Activated T-cell treated with anti-CD3 and anti-CD28 coated beads, Interleukin-2, amount 50 U/mL, for 4 hours (primary cell): Measurements from ENCODE around the gene FGD1. TPM values are rescaled to one million over a fixed set of nuclear protein-coding genes. Genes with fewer than 3 reads are reported as not detected.
A peak's percentile ranks its signal among the peaks of the same experiment; 100 is the strongest.
"Not testable (repeated sequence)": the region's sequence is repeated elsewhere in the genome, so short reads cannot be mapped to it uniquely, and the experiment has no call there.

ENCODE experiments used
- ATAC-seq, 2 donors: fragments of 200-7000 bp; cut with Tn5 transposase; one replicate each; pipeline ENCODE4 v1.10.0; 2021
- DNase-seq: peaks from one replicate; pipeline ENCODE4 v3.0.0-alpha.2; 2020
- H3K27me3 Mint-ChIP-seq: one replicate; pipeline ENCODE4 v1.8.0; 2021; ENCODE audit warnings: low read depth, mixed read lengths
- H3K36me3 Mint-ChIP-seq: one replicate; pipeline ENCODE4 v1.8.0; 2022; ENCODE audit warnings: mixed read lengths; ENCODE audit not compliant: insufficient read depth
- H3K4me1 Mint-ChIP-seq: one replicate; pipeline ENCODE4 v1.8.0; 2021; ENCODE audit warnings: low read depth, mixed read lengths
- H3K4me3 Mint-ChIP-seq: one replicate; pipeline ENCODE4 v1.8.0; 2021; ENCODE audit warnings: mild to moderate bottlenecking, moderate library complexity, mixed read lengths
- H3K9me3 Mint-ChIP-seq: one replicate; pipeline ENCODE4 v1.8.0; 2021; ENCODE audit warnings: mixed read lengths
- total RNA-seq, 3 donors: library from RNA; stranded (reverse); gene quantifications; one replicate each; pipeline ENCODE4 v1.2.1, GENCODE V29; 2021

The FGD1 gene
- under 1 TPM; 0.11 to 0.15 (median 0.13) TPM for total RNA-seq

GRCh38 chrX:54495814-54496516 is at the start of gene FGD1:
Gene FGD1 (minus strand): TSS chrX:54496234. CDS start chrX:54495432, 802 bp downstream.
- Mint-ChIP-seq H3K9me3 (no peaks in the 10 kb centered on the region), H3K4me1 (peaks cover 5% of the 10 kb centered on the region), H3K4me3 (peak within 1 kb of the TSS; percentile 71), H3K27me3 (peaks cover 28% of the 10 kb centered on the region), H3K36me3 (no peaks in the 10 kb centered on the region)
- ATAC-seq (peak; percentile 64 to 67), DNase-seq (peak; percentile 48)

GRCh38 chrX:54542239-54542638 is 46.2 kb upstream of the FGD1 start:
- H3K27me3 Mint-ChIP-seq, H3K9me3 Mint-ChIP-seq, H3K4me1 Mint-ChIP-seq, ATAC-seq, H3K4me3 Mint-ChIP-seq, DNase-seq: not testable (repeated sequence)
- H3K36me3 Mint-ChIP-seq: peaks cover 20% of the 10 kb centered on the region

- H3K36me3 Mint-ChIP-seq: peaks cover 20% of the 10 kb centered on the region
These were observed 44.3 kb upstream of the FGD1 start for GRCh38 chrX:54540289-54540688.

GRCh38 chrX:54534271-54534670 is 38.2 kb upstream of the FGD1 start:
- Mint-ChIP-seq H3K27me3 (no peaks in the 10 kb centered on the region), H3K4me3 (peak overlapping the region; percentile 28), H3K36me3 (peaks cover 18% of the 10 kb centered on the region), H3K4me1 (peaks cover 32% of the 10 kb centered on the region), H3K9me3 (no peaks in the 10 kb centered on the region)
- ATAC-seq: no peak
- no peak for DNase-seq

More at GRCh38 chrX:54540289-54540688, 44.3 kb upstream of the FGD1 start:
- Mint-ChIP-seq H3K9me3 (no peaks in the 10 kb centered on the region), H3K4me1 (no peaks in the 10 kb centered on the region), H3K4me3 (no peak overlapping the region), H3K27me3 (no peaks in the 10 kb centered on the region)
- DNase-seq (no peak), ATAC-seq (no peak)

DNA sequence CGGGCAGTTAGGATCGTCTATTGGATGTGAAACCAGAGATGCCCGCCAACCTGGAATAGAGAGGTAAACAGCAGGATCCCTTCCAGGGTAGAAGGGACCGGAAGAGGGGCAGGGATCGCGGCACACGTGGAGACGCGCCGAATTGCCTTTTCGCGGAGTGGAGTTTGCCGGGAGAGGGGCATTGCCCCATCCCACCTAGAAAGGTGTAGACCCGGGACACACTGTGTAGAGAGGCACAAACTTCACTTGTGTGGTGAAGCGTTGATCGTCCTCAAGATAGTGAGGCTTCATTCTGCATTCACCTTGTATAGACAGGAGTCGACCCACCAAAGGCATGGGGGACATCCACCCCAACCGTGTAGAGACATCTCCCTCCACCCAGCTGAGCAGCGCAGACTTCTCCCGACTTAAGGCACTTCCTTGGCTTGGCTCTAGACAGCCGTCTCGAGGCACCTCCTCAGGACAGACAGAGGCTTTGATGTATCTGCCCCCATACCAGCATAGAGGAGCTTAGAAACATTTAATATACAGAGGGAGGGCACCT is 34.4 kb upstream of the FGD1 start:
- Mint-ChIP-seq H3K27me3 (no peaks in the 10 kb centered on the region), H3K4me1 (peaks cover 35% of the 10 kb centered on the region), H3K4me3 (peak overlapping the region; percentile 96), H3K9me3 (no peaks in the 10 kb centered on the region), H3K36me3 (peaks cover 18% of the 10 kb centered on the region)
- ATAC-seq (peak; percentile 13 to 19), DNase-seq (no peak)

DNA sequence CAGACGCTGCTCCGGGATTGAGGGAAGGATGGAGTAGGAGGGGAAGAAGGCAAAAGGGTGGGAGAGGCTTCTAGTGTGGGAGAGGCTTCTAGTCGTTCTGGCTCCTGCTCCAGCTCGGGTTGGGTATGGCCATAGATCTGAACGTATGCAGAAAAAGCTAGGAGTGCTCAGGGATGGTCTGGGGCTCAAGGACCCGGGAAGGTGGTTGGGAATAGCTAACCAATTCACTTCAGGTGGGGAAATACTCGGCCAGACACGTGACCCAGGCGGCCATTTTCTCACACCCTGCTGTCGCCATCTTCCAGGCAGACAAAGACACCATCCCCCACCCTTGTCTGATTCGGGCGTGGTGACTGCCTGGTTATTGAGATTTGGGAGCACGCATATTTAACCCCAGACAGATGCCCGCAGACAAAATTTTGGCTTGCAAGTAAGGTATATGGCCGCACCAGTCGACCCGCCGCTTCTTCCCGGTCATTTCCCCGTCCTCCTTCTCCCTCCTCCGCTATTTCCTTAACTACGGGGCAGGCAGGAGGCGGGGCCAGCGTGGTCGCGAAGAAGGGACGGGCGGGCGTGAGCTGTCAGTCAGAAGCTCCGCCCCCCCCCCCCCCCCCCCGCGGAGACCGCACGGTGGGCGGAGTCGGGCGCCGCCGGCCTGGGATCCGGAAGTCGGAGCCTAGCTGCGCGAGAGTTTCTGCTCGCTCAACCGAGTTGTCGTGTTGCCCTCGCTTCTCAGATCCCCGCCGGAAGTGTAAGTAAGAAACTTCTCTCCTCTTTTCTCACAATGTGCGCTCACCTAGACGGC is 33.7 kb upstream of the FGD1 start, which contains the start of gene GNL3L:
TSS of gene GNL3L (plus strand) at position 668 of the 805 bp plus-strand sequence. CDS start 2,348 bp downstream, outside the sequence.
- ATAC-seq (peak; percentile 85 to 91), DNase-seq (peak; percentile 74)
- Mint-ChIP-seq H3K36me3 (peaks cover 17% of the 10 kb centered on the region), H3K9me3 (no peaks in the 10 kb centered on the region), H3K27me3 (no peaks in the 10 kb centered on the region), H3K4me3 (peak within 1 kb of the TSS; percentile 96), H3K4me1 (peaks cover 34% of the 10 kb centered on the region)

DNA sequence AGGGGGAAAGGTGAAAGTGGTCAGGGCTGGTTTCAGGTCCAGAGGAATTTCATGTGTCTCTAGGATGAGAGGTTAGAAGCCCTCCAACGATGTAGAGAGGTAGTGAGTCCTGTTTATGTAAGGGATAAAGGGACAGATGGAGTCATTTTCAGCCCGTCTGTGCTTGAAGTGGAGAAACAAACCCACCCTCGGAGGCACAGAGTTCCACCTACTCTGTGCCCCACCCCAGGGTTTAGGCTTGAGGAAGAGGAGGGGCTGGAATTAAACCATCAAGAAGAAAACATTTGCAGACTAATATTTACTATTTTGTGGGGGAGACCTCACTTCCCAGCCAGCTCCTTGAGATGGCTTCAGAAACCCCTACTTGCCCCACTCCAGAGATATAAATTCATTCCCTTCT is 33.1 kb upstream of the FGD1 start:
- Mint-ChIP-seq H3K4me3 (peak overlapping the region; percentile 85), H3K36me3 (peaks cover 11% of the 10 kb centered on the region), H3K27me3 (no peaks in the 10 kb centered on the region), H3K9me3 (no peaks in the 10 kb centered on the region), H3K4me1 (peaks cover 28% of the 10 kb centered on the region)
- ATAC-seq: no peak
- DNase-seq: no peak

DNA sequence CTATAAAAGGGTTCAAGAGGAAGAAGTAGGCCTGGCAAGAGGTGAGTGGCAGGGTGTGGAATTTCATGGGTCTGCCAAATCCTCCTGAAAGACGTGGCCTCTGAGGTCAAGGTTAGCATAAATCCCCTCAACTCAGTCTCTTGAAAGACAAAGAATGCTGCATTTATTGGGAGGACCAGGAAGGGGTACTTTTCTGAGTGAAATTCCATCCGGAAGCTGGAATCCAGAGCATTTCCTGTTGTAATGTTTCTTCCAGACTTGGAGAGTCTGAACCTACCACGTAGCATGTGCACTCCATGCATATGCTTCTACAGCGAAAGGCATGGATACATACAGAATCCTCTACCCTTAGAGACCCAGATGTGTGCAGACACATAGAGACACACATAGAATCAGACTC is 13.4 kb upstream of the FGD1 start:
- Mint-ChIP-seq H3K9me3 (no peaks in the 10 kb centered on the region), H3K27me3 (peaks cover 4% of the 10 kb centered on the region), H3K36me3 (no peaks in the 10 kb centered on the region), H3K4me1 (no peaks in the 10 kb centered on the region), H3K4me3 (no peak overlapping the region)
- no peak for DNase-seq
- ATAC-seq: no peak

DNA sequence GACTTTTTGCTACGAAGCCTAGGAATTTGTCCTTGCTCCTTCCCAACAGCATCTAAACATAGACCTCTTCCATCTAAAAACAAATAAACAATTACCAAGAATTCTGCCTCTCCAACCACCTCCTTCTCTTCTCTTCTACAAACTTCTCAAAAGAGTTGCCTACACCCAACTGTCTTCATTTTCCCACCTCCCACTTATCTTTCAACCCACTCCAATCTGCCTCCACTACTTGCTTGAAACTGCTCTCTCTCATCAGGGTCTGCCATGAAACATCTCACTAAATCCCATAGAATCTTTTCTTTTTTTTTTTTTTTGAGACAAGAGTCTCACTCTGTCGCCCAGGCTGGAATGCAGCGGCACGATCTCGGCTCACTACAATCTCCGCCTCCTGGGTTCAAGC is 902 bp upstream of the FGD1 start:
- H3K9me3 Mint-ChIP-seq: no peaks in the 10 kb centered on the region
- H3K36me3 Mint-ChIP-seq: no peaks in the 10 kb centered on the region
- no peak for DNase-seq
- ATAC-seq: no peak
- peaks cover 28% of the 10 kb centered on the region for H3K27me3 Mint-ChIP-seq
- peak overlapping the region; percentile 71 for H3K4me3 Mint-ChIP-seq
- peaks cover 5% of the 10 kb centered on the region for H3K4me1 Mint-ChIP-seq

- peaks cover 28% of the 10 kb centered on the region for H3K27me3 Mint-ChIP-seq
These were observed 451 bp upstream of the FGD1 start for GRCh38 chrX:54496517-54496852.

GRCh38 chrX:54494989-54495813 is 833 bp downstream of the FGD1 start:
- ATAC-seq: peak; percentile 58 to 61
- peaks cover 5% of the 10 kb centered on the region for H3K4me1 Mint-ChIP-seq
- no peaks in the 10 kb centered on the region for H3K9me3 Mint-ChIP-seq
- no peak for DNase-seq
- H3K4me3 Mint-ChIP-seq: peak overlapping the region; percentile 71
- peaks cover 28% of the 10 kb centered on the region for H3K27me3 Mint-ChIP-seq
- H3K36me3 Mint-ChIP-seq: no peaks in the 10 kb centered on the region

More at GRCh38 chrX:54496517-54496852, 451 bp upstream of the FGD1 start:
- Mint-ChIP-seq H3K9me3 (no peaks in the 10 kb centered on the region), H3K36me3 (no peaks in the 10 kb centered on the region), H3K4me1 (peaks cover 5% of the 10 kb centered on the region), H3K4me3 (peak overlapping the region; percentile 71)
- DNase-seq (no peak), ATAC-seq (no peak)

- Mint-ChIP-seq H3K27me3 (peaks cover 28% of the 10 kb centered on the region), H3K4me1 (peaks cover 5% of the 10 kb centered on the region), H3K36me3 (no peaks in the 10 kb centered on the region), H3K4me3 (peak overlapping the region; percentile 54), H3K9me3 (peaks cover 3% of the 10 kb centered on the region)
- DNase-seq: no peak
- no peak for ATAC-seq
These were observed 1.7 kb downstream of the FGD1 start for GRCh38 chrX:54494166-54494988.

DNA sequence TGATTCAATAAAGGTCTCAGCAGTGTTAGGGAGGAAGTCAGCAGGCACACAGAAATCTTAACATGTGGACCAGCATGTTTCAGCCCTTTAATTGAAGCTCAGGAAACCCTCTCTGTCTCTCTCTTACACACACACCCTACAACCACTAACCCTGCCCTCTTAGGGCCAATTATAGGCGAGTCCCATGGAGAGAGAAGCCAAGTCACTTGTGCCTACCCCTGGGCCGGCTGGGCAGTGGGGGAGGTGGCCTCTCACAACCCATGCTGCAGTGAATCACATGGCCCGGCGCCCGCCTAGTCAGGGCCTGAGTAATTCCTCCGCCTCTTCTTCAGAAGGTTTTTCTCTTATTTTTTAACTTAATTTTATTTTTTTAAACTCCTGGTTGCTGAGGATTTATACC is 3.7 kb downstream of the FGD1 start:
- Mint-ChIP-seq H3K9me3 (peaks cover 3% of the 10 kb centered on the region), H3K4me1 (peaks cover 5% of the 10 kb centered on the region), H3K27me3 (peaks cover 20% of the 10 kb centered on the region), H3K36me3 (no peaks in the 10 kb centered on the region), H3K4me3 (no peak overlapping the region)
- no peak for ATAC-seq
- DNase-seq: no peak
